KMS-11 (cell line): ENCODE results near the gene COL25A1.
A peak's percentile ranks its signal among the peaks of the same experiment; 100 is the strongest.

Experiments used
- H2AFZ ChIP-seq: fragments of 200-600 bp; sonication (generic); 2 replicates; pipeline ENCODE4 v1.6.1; 2016; ENCODE audit warnings: antibody characterized with exemption, mixed run types, low read depth
- H3K27ac ChIP-seq: fragments of 200-600 bp; sonication (generic); 2 replicates; pipeline ENCODE4 v1.6.1; 2016; ENCODE audit warnings: mild to moderate bottlenecking, mixed run types
- H3K27me3 ChIP-seq: fragments of 200-600 bp; sonication (generic); 2 replicates; pipeline ENCODE4 v1.6.1; 2017; ENCODE audit warnings: mild to moderate bottlenecking, low read depth, mixed run types, moderate library complexity; ENCODE audit not compliant: insufficient read depth
- H3K36me3 ChIP-seq: fragments of 200-600 bp; sonication (generic); 2 replicates; pipeline ENCODE4 v1.6.1; 2017; ENCODE audit warnings: mild to moderate bottlenecking, mixed run types; ENCODE audit not compliant: insufficient read depth
- H3K4me1 ChIP-seq: fragments of 200-600 bp; sonication (generic); 2 replicates; pipeline ENCODE4 v1.6.1; 2016; ENCODE audit warnings: mild to moderate bottlenecking, low read depth, mixed run types; ENCODE audit not compliant: poor library complexity, severe bottlenecking
- H3K4me2 ChIP-seq: fragments of 200-600 bp; sonication (generic); 2 replicates; pipeline ENCODE4 v1.7.0; 2016; ENCODE audit warnings: mild to moderate bottlenecking, mixed run types
- H3K4me3 ChIP-seq: fragments of 200-600 bp; sonication (generic); IDR thresholded peaks from 2 replicates; pipeline ENCODE4 v1.6.1; 2017; ENCODE audit warnings: low read depth, low read length, mixed read lengths; ENCODE audit not compliant: insufficient read depth
- H3K79me2 ChIP-seq: fragments of 200-600 bp; sonication (generic); 2 replicates; pipeline ENCODE4 v1.6.1; 2016; ENCODE audit warnings: low read depth, mixed run types; ENCODE audit not compliant: insufficient read depth
- H3K9ac ChIP-seq: fragments of 200-600 bp; sonication (generic); 2 replicates; pipeline ENCODE4 v1.6.1; 2016; ENCODE audit warnings: mild to moderate bottlenecking, mixed run types
- H4K20me1 ChIP-seq: fragments of 200-600 bp; sonication (generic); 2 replicates; pipeline ENCODE4 v1.6.1; 2016; ENCODE audit warnings: mild to moderate bottlenecking, mixed run types; ENCODE audit not compliant: insufficient read depth
- TF ChIP-seq, protein P1 (sequence below): fragments of 200-600 bp; sonication (generic); conservative IDR thresholded peaks from 2 replicates; pipeline ENCODE4 v1.6.1; 2017; ENCODE audit warnings: low read depth, mild to moderate bottlenecking, antibody characterized with exemption, low read length, moderate library complexity, mixed read lengths

COL25A1 gene

DNA sequence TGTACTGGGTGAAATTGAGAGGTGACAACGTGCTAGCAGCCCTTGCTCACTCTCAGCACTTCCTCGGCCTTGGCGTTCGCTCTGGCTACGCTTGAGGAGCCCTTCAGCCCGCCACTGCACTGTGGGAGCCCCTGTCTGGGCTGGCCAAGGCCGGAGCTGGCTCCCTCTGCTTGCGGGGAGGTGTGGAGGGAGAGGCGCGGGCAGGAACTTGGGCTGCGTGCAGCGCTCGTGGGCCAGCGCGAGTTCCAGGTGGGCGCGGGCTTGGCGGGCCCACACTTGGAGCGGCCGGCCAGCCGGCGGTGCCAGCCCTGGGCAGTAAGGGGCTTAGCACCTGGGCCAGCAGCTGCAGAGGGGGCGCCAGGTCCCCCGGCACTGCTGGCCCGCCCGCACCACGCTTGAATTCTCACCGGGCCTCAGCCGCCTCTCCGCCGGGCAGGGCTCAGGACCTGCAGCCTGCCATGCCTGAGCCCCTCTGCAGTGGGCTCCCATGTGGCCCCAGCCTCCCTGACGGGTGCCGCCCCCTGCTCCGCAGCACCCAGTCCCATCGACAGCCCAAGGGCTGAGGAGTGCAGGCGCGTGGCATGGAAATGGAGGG lies 290.1 kb downstream of the COL25A1 start:
- H4K20me1 ChIP-seq = no peaks in the 10 kb centered on the region
- no peak overlapping the region for H3K9ac ChIP-seq
- TF ChIP-seq, protein P1, sequence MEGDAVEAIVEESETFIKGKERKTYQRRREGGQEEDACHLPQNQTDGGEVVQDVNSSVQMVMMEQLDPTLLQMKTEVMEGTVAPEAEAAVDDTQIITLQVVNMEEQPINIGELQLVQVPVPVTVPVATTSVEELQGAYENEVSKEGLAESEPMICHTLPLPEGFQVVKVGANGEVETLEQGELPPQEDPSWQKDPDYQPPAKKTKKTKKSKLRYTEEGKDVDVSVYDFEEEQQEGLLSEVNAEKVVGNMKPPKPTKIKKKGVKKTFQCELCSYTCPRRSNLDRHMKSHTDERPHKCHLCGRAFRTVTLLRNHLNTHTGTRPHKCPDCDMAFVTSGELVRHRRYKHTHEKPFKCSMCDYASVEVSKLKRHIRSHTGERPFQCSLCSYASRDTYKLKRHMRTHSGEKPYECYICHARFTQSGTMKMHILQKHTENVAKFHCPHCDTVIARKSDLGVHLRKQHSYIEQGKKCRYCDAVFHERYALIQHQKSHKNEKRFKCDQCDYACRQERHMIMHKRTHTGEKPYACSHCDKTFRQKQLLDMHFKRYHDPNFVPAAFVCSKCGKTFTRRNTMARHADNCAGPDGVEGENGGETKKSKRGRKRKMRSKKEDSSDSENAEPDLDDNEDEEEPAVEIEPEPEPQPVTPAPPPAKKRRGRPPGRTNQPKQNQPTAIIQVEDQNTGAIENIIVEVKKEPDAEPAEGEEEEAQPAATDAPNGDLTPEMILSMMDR = no peak
- no peaks in the 10 kb centered on the region for H3K4me1 ChIP-seq
- no peaks in the 10 kb centered on the region for H3K36me3 ChIP-seq
- no peak overlapping the region for H2AFZ ChIP-seq
- H3K4me2 ChIP-seq = no peak overlapping the region
- H3K27me3 ChIP-seq = no peaks in the 10 kb centered on the region
- no peak overlapping the region for H3K4me3 ChIP-seq
- no peaks in the 10 kb centered on the region for H3K79me2 ChIP-seq
- H3K27ac ChIP-seq = no peak overlapping the region

DNA sequence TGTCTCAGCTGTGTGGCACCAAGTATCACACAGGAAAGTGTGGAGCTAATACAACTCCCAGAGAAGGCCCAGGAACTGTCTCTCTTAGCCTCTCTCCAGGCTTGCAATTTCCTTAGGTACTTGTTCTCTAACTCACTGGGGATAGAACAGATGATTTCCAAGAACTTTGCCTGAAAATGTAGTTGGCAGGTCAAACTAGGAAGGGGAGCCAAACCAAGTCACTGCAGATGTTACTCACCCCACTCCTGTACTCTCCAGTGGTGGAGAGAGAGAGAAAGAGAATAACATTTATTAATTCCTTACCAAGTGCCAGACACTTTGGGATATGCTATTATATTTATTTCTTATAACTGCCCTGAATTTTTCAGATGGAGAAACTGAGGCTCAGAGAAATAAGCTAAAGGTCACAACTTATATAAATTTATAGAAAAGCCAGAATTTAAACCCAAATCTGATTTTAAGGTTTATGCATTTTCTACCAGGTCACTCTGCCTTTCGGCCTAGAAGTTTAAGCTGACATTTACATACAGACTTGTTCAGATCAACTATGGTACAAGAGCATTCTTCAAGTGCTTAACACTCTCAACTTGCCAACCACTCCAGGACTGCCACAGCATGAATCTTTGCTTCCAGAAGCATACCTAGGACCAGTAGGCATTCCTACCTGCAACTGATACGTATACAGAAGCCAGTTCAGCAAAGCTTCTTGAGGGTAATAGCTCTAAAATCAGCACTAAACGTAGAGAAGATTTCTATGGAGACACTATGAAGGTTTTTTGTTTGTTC lies 291.0 kb downstream of the COL25A1 start:
- Histone ChIP-seq H3K36me3 (no peaks in the 10 kb centered on the region), H3K4me2 (no peak overlapping the region), H3K27ac (no peak overlapping the region), H3K27me3 (no peaks in the 10 kb centered on the region), H2AFZ (no peak overlapping the region), H4K20me1 (no peaks in the 10 kb centered on the region), H3K79me2 (no peaks in the 10 kb centered on the region), H3K9ac (no peak overlapping the region), H3K4me3 (no peak overlapping the region), H3K4me1 (no peaks in the 10 kb centered on the region)
- TF ChIP-seq, protein P1 = no peak

DNA sequence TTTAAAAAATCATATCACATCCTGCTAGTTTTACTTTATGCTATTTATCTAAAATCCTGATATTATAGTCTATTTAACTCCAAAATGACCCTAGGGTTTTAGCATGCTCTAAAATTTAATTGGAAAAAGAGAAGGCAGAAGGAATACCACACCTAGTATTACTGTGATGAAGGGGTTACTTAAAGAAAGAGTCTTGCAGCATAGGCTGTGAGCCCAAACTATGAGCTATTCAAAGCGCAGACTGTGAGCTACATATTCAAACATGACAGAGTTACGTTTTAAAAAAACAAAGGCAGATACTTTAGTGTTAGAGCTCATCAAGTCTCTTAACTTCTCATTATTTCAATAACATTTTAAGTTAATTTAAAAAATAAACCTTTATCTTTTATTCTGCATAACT lies 291.9 kb downstream of the COL25A1 start:
- TF ChIP-seq, protein P1 = no peak
- H3K4me1 ChIP-seq = no peaks in the 10 kb centered on the region
- no peak overlapping the region for H3K27ac ChIP-seq
- no peaks in the 10 kb centered on the region for H3K36me3 ChIP-seq
- no peaks in the 10 kb centered on the region for H3K79me2 ChIP-seq
- H3K4me2 ChIP-seq = no peak overlapping the region
- no peaks in the 10 kb centered on the region for H4K20me1 ChIP-seq
- H3K9ac ChIP-seq = no peak overlapping the region
- H3K27me3 ChIP-seq = no peaks in the 10 kb centered on the region
- no peak overlapping the region for H3K4me3 ChIP-seq
- no peak overlapping the region for H2AFZ ChIP-seq

DNA sequence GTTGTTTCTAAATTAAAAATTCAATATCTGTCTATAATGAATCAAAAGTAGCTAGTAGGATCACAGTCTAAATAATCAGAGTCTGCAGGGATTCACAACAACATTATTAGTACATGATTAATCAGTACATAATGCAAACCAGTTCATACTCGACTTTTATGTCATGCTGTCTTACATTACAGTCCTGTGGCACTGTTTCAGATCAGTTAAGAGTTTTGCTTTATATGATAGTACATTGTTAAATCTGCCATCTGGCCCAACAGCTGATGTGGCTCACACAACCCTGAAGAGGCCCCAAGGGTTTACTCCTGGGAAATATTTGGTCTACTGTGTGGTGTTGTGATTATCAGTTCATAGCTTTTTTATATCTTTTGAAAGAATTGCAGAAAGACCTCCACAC lies 292.5 kb downstream of the COL25A1 start:
- Histone ChIP-seq H3K4me2 (0 out of 2 replicates have a peak overlapping the region, but pooled peaks have one; percentile 3), H3K27ac (no peak overlapping the region), H3K4me1 (no peaks in the 10 kb centered on the region), H3K79me2 (no peaks in the 10 kb centered on the region), H2AFZ (no peak overlapping the region), H3K36me3 (no peaks in the 10 kb centered on the region), H3K4me3 (no peak overlapping the region), H3K27me3 (no peaks in the 10 kb centered on the region), H3K9ac (no peak overlapping the region), H4K20me1 (no peaks in the 10 kb centered on the region)
- TF ChIP-seq, protein P1 = no peak
